SW 1271 (cell line): ENCODE data around the gene DCLK2.

Experiments used
- DNase-seq, 2 experiments: peaks; one replicate each; lab custom pipeline; 2025; lab: John Stamatoyannopoulos, UW

The DCLK2 gene

DNA sequence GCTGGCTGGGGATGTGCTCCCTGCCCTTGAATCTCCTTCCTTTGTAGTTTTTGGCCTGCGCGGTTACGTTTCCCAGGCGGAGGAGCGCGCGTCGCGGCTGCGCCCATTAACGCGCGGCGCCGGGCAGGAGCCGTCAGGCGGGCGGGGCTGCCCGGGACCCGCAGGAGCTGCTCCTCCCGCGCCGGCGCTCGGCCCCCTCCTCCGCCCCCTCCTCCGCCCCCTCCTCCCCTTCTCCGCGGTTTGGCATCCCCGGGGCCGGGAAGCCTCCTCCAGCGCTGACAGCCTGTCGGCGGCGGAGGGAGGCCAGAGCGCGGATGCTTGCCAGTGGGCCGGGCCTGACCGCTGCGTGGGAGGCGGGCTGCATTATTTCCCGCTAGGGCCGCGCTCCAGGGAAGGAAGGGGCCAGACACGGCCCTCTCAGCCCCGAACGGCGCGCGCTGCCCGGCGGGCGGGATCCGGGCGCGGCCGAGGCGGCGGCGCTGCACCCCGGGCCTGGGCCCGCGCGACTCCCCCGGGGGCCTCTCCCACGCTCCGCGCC, at the start of gene DCLK2:
Gene DCLK2 (plus strand): TSS at position 405 of the 538 bp plus-strand sequence. CDS start 583 bp downstream, outside the sequence.
- peak in 1 of 2 experiments; percentile 42 for DNase-seq

DNA sequence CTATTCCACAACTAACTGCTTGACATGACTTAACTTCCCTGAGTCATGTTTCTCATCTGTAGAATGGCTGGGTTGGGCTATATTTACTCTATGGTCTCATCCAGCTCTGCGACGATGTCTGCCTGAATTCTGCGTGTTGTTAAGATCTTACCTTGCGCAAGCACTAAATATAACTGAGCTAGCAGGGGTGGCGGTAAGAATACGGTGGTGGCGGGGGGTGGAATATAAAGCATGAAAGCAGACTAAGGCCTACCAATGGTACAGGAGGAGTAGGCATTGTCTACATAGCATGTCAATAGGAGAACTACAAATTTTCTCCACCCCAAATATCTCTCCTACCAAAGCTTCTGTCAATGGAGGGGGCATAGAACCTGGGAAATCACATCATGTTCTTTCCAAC, 45.7 kb upstream of the DCLK2 start:
- no peak for DNase-seq

DNA sequence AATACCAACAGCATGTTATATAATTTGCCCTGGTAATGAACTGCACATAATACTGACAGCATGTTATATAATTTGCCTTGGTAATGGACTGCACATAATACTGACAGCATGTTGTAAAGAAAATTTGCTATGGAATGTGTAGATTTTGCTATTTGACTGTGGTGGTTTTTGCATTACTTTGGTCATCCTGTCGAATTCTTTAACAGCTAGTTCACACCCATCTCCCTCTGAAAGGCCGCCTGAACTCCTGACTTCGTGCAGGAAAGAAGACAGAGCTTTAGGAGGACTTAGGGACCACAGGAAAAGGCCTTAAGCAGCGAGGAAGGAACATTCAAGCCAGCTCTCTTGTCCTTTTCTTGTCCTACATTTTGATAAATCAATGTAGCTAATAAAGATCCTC, 45.2 kb upstream of the DCLK2 start:
- no peak for DNase-seq

DNA sequence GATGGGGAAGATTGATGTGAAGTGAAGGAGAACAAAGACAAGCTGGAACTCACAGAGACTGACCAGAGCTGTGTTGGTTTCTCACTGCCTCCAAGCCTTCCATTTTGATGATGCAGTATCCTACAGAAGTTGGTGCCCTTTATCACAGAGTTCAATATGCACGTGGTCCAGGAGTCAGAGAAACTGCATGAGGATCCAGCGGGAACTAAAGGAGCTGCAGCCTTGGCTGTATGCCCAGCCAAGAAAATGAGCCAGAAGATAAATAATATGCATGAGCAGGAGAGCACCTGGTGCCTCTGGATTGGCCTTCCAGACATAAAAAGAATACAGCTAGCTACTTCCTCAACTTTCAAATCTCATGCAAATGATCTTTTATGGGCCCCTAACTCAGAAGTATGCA, 44.3 kb upstream of the DCLK2 start:
- no peak for DNase-seq

DNA sequence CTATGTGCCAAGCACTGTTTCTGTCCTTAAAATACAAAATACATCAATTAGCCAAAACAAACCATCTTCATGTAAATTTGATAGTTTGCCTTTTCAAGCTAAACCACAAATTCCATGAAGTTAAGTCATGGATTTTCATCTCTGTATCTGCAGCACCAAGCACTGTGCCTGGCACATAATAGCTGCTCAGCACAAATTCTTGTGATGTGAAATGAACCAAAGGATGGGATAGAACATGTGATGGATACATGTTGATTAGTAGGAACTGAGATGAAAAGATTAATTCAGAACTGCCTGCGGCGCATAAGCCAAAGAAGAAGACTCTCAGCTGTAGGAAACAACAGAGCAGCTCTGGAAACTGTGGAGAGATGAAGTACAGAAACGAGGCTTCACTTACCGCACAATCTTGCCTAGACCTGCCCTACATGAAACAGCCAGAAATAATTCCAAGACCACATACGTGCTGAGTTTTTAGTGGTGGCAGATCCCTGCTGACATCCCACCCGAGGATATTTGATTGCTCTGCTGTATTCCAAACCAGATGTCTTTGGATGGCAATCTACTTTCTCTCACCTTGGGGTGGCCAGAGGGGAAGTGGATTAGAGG, 40.9 kb upstream of the DCLK2 start:
- DNase-seq = no peak

DNA sequence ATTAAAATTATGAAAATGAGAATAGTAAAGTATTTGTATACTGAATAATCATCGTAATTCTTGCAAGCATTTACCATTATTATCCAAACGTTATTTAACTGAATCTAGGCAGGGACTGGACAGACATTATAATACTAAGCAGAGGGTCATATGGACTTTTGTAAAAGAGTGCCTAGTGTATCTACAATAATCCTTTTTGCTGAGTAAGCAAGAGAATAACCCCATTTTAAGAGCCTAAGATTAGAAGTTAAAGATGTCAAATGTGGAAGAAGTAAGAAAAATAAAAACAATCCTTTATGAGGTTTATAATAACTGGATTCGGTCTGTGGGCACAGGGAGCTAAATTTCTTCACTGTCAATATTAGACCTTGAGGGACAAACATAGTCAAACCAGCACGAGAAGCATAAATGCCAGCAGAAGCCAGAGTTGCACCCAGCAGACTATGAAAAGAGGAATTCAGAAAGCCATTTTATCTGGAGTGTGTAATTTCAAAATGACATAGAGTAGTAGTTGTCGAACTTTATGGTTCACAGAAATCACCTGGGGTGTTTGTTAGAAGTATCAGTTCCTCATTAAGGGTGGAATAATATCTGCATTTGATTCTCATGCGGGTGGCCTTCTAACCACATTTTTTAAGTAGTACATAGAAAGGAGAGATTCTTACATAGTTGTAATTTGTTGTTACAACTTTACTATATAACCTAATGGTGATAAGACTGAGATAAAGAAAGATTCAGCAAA, 39.7 kb upstream of the DCLK2 start:
- DNase-seq = no peak

DNA sequence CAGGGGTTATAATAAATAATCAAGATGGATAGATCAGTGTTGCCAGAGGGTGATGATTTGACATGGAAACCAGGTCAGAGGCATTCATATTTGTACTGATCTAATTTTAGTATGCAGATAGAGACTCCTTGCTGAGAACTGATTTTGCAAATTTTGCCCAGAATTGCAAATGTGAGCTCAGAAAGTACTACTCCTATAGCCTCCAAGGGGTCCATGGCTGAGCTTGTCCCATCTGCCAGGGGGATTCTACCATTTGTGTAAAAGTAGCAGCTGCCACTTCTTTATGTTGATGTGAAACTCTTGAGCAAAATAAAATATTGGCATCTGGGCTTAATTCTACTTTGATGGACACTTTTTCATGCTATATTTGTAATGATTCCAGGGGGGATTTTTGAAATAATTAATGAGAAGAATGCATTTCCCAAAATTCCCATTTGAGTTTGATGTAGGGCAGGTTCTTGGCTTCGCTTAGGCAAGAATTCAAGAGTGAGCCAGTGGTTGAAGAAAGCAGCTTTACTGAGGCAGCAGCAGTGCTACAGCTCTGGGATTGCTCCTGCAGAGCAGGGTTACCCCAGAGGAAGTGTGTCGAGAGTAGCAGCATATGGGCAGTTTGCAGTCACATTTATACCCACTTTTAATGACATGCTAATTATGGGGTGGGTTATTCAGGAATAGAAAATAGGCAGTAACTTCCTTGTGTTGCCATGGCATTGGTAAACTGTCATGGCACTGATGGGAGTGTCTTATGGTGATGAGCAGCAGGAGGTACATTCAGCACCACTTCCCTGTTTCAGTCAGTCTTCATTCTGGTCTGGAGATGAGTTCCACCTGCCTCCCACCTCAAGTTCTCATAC, 38.7 kb upstream of the DCLK2 start:
- DNase-seq = no peak

DNA sequence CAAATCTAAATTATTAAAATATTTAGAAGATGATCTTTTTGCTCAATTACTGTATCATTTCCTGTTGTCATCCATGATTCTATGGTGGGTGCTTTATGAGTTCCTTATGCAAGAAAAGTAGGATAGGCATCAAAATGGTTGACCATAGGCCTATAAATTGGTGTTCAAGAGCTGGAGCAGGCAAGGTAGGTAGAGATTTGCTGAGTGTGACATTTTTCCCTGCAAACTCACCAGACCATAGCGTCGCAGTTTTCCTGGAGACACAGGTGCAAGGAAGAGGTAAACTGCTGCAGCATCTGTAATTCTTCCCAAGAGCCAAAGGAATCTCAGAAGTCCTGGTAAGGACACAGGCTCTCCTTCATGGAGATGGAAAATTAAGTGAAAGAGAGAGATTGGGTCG, 33.7 kb upstream of the DCLK2 start:
- no peak for DNase-seq

DNA sequence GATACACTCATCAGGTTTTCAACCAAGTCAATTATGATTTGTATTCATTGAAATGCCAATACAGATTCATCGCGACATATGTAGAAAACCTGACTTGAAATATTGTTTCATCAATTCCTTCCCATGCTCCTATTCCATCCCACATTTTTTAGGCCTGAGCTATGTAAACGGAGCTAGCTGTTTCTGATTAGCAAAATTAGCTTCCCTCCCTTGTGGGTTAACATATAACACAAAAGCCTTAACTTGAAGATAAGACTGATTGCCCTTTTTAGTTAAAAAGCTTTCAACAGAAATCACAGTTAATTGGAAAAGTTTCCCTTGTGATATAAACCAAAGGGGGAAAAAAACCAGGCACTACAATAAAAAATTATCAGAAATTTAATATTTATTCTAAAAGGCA, 32.8 kb upstream of the DCLK2 start:
- DNase-seq = no peak

DNA sequence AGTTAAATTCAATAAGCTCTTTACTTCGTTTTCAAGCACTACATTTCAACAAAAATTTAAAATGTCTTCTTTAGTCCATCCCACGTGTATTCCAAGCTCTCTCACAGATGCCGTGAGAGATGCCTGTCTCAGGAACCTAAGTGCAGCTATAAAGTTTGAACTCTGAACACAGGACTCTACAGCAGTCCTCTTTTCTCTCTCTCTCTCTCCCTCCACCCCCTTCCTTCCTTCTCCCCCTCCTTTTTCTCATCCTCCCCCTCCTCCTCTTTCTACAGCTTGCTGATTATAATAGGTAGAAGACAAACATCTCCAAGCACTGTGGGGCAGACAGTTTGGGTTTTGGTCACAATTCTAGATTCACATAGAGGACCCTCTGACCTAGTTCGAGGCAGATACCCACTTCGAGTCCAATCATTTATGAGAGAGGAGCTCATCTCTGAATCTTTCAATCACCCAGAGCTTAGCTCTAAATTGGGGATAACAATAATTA, 31.5 kb upstream of the DCLK2 start:
- DNase-seq = no peak

DNA sequence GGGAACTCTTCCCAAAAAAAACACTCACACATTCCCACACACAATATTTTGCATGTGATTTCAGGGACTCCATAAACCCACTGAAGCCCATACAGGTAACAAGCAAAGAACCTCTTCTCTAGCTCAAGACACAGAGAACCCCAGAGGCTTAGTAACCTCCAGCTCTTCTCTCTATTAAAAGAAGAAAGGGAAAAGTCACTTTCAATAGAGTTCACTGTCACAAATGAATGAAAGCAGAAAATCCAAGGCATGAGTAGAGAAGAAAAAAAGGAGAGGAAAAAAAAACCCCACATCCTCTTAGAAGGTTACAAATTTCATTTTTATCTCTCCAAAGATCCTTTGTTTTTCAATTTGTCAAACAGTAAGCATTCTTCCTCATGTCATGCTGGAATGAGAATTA, 30.7 kb upstream of the DCLK2 start:
- DNase-seq = no peak

DNA sequence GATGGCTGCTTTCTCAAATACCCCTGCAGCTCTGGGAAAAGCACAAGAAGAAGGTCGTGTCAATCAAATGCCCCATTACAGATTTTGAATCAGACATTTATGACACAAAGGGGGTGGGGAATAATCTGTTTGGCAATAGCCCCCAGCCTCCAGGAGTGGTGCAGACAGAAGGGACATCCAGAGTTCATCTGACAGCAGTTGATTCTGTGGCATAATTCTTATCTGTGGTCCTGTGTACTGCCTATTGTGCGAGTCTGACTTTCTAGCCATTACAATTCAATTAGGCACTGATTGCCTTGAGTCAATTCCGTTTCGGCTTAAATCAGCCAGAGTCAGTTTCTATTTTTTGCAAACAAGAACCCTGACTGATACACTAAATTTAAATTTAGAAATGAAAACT, 28.6 kb upstream of the DCLK2 start:
- DNase-seq = no peak

DNA sequence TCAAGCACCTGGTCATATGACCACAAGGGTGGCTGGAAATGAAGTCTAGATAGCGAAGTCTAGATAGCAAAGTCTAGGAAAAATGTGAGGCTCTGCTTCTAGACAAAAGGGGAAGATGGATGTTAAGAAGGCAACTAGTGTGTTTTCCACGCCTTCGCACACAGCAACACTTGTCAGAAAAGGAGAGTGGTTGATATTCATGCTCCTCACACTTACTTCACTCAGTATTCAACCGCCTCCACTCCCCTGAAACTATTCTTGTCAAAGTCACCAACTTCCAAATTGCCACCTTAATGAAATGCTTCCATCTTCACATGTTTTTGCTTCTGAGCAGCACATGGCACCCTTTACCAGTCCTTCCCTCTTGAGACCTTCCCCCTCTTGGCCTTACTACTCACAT, 27.7 kb upstream of the DCLK2 start:
- DNase-seq = no peak

DNA sequence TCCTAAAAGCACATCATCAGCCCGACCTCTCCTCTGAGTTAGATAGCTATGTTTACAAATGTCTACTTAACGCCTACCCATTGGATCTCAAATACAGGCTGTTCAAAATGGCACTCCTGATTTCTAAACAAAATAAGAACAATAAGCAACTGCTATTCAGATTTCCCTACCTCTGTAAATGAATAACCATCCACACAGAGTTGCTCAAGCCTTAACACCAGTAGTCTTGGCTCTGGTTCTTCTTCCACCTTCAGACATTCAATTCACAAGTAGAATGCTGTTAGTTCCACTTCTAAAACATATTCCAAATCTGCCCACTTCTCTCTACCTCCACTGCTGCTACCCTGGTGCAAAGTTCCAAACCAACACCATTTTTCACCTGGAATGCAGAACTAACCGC, 27.1 kb upstream of the DCLK2 start:
- DNase-seq = no peak

DNA sequence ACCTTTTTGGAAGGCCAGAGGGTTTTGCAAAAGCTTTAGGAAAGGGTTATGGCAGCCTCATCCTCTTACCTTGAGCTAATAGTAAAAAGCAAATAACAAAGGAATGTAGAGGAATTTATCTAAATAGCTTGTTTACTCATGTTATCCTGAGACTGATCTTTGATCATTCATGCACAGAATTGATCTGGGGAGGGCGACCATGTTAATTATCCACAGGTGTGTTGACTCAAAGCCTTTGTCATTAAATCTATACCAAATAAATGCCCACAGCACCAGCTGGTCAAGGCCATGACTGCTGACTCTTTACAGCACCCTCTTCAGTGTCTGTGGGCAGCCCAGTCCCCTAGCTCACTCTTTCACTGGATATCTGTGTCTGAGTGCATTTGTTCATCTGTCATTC, 22.8 kb upstream of the DCLK2 start:
- no peak for DNase-seq

DNA sequence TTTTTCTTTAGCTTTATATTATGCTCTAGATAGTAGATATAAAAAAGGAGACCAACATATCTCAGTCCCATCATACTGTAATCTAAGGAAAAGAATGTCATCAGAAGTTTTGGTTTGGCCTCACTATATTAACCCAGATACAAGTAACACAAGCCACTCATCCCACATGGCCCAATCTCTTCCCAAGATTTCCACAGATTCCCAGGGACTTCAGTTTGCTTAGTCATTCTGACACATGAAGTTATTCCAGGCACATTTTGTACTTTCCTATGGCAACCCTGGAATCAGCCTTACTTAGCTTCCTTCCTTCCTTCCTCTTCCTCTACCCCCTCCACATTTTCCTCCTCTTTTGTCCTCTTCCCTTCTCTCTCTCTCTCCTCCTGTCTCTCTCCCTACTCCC, 21.7 kb upstream of the DCLK2 start:
- no peak for DNase-seq

DNA sequence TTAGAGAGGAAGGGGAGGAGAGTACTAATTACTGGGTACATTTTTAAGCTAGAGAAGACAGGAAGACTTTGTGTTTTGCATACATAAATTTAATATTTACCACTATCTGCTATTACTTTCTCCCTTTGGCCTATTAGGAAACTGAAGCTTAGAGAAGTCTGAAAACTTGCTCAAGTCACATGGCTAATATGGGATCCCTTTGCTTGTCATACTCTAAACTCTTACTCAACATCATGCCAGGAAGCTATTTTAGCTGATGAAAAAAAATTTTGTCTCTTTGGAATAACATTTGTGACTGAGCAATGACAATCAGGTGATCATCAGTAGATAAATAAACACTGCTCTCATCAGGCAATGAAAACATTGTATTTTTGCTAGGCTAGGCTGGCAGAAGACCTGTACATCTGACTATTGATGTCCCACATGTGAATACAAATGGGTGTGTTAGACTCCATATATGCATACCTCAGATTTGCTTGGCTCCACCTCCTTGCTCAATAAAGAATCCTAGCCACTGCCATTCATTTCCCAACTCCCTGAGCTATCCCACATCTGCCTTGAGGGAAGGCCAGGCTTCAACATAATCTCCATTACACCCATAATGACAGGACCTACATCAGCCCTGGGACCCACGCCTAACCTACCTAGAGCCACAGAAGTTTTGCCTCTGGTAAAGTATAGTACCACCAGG, 17.0 kb upstream of the DCLK2 start:
- no peak for DNase-seq

DNA sequence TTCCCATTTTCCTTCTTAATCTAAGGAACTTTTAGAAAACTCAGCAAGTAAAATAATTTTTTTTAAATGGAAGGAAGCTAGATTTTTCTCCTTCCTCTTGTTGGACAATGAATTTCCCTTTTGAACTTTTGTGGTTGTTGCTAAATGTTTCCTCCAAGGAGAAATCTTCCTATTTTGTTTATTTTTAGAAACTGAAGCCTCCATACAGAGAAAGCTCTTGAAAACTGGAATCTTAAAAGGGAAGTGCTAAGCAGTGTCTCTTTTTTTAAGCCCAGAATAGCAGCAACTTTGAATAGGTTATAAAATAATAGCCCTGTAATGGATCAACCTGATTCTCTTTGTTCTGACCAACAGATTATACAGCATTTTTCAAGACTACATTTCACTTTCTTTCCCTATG, 15.1 kb upstream of the DCLK2 start:
- DNase-seq = no peak

DNA sequence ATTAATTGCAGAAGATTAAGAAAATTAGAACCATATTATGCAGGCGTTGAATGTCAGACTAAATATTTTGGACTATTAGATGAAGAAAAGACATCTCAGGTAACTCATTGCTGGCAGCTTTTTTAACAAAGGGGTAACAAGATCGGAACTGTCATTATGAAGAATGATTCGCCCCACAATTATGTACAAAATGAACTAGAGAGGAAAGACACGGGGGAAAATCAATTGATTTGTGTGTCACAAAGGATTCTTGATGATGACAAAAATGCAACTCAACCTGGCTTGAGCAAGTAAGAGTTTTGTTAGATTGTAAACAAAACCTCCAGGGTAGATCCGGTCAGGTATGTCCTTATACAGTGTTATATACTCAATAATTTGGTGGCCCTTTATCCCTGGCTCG, 12.5 kb upstream of the DCLK2 start:
- no peak for DNase-seq

DNA sequence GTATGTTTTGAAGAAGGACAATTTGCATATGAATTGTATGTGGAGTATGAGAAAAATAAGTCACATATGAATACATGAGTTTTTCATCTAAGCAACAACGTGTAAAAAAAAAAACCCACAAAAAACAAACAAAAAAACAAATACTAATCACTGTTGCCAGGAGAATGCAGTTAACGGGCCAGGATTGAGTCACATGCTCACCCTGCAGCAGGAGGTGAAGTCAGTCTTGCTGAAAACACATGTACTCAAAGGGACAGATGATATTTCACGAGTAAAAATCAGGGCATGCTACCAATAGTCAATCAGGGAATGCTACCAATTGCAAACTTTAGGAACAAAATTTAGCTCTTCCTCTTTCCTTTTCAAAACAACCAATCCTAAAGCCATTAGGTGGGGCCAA, 10.4 kb upstream of the DCLK2 start:
- no peak for DNase-seq

DNA sequence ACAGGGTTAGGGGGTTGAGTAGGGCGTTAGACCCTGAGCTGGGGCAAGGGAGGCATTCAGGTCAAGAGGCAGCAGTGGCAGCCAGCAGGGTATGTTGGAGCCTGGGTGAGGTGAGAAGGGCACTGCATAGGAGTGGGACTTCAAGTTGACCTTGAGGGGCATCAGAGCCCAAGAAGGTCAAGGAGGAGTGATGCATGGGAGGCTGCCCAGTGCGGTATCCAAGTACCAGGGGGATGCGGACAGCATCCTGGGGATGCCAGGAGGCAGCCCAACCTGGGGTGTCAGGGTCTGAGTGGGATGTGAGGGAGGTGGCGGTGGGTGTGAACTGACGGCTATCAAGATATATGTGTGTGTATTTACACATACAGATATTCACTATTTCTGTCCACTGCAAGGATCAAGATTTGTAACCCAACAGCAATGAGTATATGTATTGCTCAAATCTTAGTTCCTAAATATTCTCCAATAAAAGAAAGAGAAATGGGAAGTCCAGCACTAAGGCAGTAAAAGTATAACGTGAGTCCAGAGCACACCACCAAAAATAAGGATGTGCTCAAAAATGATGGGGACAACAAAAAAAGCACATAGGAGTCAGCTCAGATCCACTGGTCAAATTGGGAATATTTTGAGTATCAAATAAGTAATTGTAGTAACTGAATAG, 9.8 kb upstream of the DCLK2 start:
- no peak for DNase-seq

DNA sequence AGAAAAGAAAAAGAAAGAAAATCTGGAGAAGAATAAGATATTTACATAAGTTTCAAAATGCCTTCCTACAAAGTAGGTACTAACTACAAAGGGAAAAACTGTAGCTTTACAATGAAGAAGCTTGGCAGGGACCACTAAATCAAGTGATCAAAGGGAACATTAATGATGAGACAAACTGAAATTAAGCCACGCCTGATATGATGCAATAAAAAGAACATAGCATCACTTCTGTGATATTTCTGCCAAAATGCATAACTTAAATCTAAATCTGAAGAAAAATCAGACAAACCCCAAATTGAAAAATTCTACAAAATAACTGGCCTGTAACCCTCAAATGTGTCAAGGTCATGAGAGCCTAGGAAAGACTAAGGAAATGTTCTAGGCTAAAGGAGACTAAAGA, 8.9 kb upstream of the DCLK2 start:
- no peak for DNase-seq
